NCI-H2107 (cell line): Measurements from ENCODE around the gene NMU.
"Not testable (repeated sequence)": the region's sequence is repeated elsewhere in the genome, so short reads cannot be mapped to it uniquely, and the experiment has no call there.

Experiments used
- DNase-seq: peaks from one replicate; lab custom pipeline; 2025; lab: John Stamatoyannopoulos, UW

NMU gene, protein sequence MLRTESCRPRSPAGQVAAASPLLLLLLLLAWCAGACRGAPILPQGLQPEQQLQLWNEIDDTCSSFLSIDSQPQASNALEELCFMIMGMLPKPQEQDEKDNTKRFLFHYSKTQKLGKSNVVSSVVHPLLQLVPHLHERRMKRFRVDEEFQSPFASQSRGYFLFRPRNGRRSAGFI

DNA sequence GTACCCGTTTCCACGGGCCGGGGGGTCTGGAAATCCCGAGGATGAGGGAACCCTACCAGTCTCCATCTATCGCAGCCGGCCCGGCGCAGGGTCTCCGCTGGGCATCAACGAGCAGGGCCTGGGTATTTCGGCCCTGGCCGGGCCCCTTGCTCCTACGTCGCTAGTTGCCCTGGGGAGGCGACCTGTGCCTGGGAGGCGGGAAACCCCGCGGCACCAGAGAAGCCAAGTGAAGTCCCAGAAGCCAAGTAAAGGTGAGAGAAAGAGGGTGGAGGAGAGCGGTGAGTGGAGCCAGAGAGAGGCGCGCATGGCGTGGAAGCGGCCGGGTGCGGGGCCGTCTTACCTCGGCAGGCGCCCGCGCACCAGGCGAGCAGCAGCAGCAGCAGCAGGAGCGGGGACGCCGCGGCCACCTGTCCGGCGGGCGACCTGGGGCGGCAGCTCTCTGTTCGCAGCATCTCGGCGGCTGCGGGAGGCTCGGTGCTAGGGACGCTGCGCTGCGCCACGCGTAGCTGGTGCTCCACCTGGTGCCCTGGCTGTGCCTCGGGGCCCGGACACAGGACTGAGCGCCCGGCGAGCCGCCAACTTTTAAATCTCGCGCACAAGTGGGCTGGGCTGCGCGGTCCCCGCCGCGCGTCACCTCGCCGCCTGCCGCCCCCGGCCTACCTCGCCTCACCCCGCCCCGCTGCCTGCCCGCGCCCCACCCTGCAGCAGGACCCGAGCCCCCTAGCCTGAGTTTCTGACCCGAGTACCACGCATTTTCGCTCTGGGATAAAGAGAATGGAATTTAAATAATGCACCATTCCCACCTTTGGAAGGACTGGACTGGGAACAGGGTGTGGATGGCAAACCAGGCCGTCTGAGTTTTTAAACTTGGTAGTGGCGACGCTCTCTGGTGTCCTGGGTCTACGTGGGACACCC, at the start of gene NMU:
TSS of gene NMU (minus strand) at position 558 of the 915 bp plus-strand sequence. CDS start at position 452, 106 bp downstream.
- DNase-seq: peak; percentile 35

DNA sequence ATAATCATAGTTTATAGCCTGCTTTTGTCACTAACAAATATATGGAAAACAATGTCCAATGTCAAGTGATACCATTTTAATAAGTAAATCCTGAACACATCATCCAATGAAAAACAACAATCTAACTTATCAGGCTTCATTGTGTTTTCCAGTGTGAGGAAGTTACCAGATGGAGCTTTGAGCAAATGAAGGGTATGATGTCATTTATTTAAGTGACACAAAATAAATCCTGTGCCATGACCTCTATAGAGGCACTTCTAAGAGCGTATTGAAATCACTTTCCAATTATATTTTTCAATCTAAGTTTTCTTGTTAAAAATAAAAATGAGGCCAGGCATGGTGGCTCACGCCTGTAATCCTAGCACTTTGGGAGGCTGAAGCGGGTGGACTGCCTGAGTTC, 48.2 kb upstream of the NMU start:
- no peak for DNase-seq

DNA sequence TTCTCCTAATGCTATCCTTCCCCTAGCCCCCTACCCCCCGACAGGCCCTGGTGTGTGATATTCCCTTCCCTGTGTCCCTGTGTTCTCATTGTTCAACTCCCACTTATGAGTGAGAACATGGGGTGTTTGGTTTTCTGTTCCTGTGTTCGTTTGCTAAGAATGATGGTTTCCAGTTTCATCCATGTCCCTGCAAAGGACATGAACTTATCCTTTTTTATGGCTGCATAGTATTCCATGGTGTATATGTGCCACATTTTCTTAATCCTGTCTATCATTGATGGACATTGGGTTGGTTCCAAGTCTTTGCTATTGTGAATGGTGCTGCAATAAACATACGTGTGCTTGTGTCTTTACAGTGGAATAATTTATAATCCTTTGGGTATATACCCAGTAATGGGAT, 46.7 kb upstream of the NMU start:
- DNase-seq: not testable (repeated sequence)

GRCh38 chr4:55682295-55682694, 46.2 kb upstream of the NMU start:
- DNase-seq: no peak

DNA sequence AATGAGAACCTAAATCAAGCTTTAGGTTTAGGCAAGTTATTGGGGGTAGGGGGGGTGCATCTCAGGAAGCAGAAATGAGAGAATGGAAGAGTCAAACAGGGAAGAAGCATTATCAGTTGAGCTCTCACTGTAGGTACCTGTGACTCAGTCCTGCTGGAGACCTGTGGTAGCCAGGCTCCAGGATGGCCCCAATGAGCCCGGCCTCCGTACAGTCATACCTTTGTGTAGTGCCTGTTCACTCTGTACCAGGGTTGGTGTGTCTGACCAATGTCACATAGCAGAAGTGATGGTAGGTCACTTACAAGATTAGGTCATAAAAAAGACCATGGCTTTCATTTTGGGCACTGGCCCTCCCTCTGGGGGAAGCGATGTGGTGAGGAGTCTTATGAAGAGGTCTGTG, 45.3 kb upstream of the NMU start:
- DNase-seq: no peak

GRCh38 chr4:55675196-55675793, 39.2 kb upstream of the NMU start:
- peak; percentile 21 for DNase-seq

- DNase-seq: no peak
Measured at GRCh38 chr4:55673424-55673823, 37.3 kb upstream of the NMU start.

DNA sequence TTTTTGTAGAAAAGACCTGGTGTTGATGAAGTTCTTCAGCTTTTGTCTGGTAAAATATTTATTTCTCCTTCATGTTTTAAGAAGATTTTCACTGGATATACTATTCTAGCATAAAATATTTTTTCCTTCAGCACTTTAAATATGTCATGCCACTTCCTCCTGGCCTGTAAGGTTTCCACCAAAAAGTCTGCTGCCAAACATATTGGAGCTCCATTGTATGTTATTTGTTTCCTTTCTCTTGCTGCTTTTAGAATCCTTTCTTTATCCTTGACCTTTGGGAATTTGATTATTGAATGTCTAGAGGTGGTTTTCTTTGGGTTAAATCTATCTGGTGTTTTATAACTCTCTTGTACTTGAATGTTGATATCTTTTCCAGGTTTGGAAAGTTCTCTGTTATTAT, 35.6 kb upstream of the NMU start:
- DNase-seq: no peak

GRCh38 chr4:55670695-55671094, 34.6 kb upstream of the NMU start:
- no peak for DNase-seq

DNA sequence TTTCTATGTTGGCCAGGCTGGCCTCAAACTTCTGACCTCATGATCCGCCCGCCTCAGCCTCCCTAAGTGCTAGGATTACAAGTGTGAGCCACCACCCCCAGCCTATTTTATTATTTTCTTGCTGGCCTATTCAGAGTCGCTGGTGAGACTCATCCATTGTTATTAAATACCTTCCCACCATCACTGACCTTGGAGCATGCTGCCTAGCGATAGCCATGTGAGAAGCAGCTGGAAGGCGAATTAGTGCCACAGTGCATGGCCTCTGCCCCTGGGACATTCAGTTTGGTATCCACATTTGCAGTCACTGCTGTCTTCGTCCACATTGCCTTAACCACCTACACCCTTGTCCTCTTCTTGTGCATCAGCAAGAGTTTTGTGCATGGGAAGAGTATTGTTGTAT, 32.4 kb upstream of the NMU start:
- no peak for DNase-seq

DNA sequence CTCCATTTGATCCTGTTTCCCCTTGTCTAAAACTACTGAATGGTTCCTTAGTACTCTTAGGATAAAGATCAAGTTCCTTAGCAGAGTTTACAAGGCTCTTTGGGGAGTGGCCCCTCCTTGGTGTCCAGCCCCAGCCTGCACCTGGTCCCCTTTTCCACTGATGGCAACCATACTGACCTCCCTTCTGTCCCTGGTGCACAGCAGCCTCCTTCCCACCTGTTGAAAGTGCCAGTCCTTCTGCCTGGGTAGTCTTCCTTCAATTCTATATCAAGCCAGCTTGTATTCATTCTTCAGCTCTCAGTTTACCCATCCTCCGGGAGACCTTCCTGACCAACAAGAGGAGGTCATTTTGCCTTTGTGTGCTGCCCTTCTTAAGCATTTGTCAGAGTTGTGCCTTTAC, 30.4 kb upstream of the NMU start:
- DNase-seq: no peak

GRCh38 chr4:55663145-55663544, 27.0 kb upstream of the NMU start:
- no peak for DNase-seq

GRCh38 chr4:55661398-55662056, 25.4 kb upstream of the NMU start:
- DNase-seq: no peak

DNA sequence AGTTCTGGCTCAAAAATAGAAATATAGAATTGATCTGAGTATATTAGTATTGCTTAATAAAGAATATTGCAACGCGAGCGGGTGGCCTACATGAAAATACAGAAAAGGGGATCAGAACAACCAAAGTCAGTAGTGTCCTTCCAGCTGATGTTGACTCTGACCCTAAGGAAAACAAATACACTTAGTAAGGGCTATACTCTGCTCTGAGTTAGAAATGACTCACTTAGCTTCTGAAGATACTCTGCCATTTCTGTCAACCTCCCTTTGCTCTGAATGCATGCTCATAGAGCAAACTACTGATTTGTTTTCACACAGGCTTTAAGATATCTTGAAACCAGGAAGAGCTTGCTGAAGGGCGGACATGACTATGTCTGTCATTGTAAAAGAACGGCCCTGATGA, 22.6 kb upstream of the NMU start:
- no peak for DNase-seq

- no peak for DNase-seq
Measured at GRCh38 chr4:55654131-55654530, 18.0 kb upstream of the NMU start.

DNA sequence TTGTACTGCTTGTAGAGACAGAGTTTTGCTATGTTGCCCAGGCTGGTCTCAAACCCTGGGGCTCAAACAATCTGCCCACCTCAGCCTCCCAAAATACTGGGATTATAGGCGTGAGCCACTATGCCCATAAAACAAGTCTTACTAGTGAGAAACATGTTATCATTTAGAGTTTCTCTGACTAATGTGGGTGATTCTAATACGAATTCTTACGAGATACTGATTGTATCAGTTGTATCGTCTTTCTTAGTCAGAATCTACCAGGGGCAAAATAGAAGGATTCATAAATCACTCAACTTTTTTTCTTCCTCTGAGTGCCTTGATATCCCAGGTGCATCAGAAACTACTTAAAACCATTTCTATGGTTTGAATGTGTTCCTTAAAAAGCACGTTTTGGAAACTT, 14.4 kb upstream of the NMU start:
- no peak for DNase-seq

GRCh38 chr4:55637272-55637820, 1.2 kb upstream of the NMU start:
- DNase-seq: no peak

DNA sequence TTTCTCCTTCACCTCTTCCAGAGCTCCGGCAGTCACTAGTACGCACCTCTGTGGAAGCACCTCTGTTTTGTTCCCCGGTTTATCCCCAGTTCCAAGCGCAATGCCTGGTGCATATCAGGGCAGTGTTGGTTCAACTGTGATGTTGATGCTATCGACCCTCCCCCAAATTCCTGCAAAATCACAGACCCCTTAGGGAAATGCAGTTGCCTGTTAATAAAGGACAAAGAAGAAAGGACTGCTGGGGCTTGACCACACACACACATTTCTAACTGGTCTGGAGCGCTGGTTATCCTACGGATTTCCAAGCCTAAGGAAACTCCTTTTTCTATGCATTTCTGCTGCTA, 530 bp upstream of the NMU start:
- DNase-seq: no peak

DNA sequence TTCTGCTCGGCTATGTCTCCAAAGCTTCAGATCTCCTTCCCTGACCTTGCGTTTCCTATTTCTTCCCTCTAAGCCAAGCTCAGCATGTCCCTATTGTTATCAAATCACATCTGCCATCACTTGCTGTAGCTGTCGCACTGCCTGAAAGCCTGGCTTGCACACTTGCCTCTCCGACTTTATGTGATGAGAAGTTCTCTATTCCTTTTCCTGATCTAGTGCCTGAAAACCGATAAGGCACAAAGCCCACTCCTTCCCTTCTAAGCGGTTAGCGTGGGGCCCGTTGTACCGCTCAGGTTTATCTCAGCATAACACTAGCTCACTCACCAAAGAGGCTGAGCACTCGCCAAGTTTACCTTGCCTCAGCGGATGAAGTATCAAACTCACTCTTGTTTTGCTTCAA, 816 bp downstream of the NMU start:
- no peak for DNase-seq

- no peak for DNase-seq
Measured at GRCh38 chr4:55634417-55635128, 1.5 kb downstream of the NMU start.

DNA sequence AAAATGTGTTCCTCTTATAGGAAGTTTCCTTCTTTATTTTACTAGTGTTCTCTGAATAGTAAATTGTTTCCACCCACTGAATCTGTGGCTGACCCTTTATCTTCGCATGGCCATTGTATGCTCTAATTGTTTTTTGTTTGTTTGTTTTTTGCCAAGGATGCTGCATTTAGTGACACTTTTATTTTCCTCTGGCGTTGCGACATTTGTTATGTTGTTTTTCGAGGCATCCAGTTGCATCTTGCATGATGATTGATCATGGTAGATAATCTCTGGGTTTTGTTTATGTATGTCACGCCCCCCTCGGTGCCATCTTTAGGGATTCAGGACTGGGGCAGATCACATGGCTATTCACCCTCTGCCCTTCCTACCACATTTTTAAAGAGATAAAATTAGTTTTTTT, 2.2 kb downstream of the NMU start:
- no peak for DNase-seq

- no peak for DNase-seq
Measured at GRCh38 chr4:55625835-55626234, 10.3 kb downstream of the NMU start.
